ENCODE results near the gene SMOC1.

The SMOC1 gene

GRCh38 chr14:69865701-69866365 is 13.4 kb upstream of the SMOC1 start:
- DNase-seq: no peak

- no peak for DNase-seq
Measured at GRCh38 chr14:69868363-69868963, 10.8 kb upstream of the SMOC1 start.

- DNase-seq: no peak
Measured at GRCh38 chr14:69870613-69871012, 8.6 kb upstream of the SMOC1 start.

DNA sequence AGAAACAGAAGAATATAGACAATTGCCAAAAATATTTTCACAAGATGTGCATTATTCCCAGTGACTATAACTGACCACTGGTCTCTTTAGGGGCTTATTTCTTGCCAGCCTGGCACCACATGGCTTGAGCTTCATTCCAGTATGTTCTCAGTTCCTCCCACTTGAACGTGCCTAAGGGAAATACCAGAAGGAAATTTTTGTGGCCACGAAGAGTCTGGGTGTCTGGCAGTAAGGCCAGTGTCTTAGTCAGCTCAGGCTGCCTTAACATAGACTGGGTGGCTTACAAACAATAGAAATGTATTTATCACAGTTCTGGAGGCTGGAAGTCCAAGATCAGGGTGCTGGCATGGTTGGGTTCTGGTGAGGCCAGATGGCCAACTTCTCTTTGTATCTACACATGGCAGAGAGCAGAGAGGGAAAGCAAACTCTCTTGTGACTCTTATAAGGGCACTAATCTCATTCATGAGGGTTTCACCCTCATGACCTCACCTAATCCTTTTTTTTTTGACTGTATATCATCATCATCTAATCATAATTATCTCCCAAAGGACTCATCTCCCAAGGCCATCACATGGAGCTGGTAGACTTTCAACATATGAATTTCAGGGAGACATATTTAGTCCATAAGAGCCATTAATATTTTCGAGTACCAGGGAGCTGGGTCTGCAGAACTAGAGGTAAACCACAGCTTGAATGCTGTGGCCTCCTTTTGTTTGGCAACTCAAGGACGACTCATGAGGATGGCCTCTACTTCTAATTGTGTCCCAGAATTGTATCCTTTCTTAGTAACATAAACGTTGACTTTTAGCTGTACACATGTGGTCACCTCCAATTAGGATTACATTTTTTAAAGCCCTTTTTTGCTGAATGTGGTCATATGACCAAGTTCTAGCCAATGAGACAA is 5.1 kb upstream of the SMOC1 start:
- DNase-seq: no peak

DNA sequence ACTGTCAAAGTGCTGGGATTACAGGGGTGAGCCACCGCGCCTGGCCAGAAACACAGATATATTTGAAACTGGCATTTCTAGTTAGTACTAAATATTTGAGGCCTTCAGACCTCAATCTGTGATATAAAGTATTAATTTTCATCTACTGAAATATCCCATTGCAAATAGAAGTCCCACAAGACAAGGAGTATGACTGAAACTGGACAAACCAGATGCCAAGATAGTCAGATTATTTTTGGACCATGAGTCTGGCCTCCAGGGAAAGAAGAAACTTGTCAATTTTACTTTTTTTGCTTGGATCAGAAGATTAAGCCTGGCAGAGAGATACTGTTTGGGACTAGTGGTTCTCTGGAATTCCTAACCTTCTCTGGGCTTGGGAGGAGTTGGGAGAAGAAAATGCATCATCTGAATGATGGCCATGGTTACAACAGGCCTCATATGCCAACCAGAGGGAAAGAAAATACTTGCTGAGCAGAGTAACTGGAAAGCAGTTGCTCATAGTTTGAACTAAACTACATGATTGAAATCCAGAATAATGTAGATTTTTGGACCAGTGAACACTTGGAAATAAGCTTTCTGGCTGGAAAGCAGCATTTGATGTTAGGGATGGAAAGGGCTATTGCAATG is 2.9 kb upstream of the SMOC1 start:
- no peak for DNase-seq

GRCh38 chr14:69876848-69877306 is 2.3 kb upstream of the SMOC1 start:
- DNase-seq: no peak

GRCh38 chr14:69877492-69877891 is 1.7 kb upstream of the SMOC1 start:
- DNase-seq: no peak

DNA sequence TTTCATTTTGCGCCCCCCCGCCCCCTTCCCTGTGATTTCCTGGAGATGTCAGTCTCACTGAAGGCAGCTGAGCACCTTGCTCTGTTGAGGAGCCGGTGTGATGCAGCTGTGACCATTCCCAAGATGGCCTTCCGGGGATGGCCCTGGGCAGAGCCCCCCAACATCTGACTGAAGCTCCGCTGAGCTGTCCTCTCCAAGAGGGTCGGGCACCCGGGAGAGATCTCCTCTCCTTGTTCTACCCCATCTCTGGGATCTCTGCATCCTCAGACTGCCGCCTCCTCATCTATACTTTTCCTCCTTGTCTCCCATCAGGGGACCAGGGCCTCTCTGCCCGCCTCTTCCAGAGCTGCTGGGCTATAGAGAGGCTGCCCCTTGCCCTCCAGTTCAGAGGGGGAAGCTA is 965 bp upstream of the SMOC1 start:
- no peak for DNase-seq

GRCh38 chr14:69880044-69880487 is 850 bp downstream of the SMOC1 start:
- no peak for DNase-seq

DNA sequence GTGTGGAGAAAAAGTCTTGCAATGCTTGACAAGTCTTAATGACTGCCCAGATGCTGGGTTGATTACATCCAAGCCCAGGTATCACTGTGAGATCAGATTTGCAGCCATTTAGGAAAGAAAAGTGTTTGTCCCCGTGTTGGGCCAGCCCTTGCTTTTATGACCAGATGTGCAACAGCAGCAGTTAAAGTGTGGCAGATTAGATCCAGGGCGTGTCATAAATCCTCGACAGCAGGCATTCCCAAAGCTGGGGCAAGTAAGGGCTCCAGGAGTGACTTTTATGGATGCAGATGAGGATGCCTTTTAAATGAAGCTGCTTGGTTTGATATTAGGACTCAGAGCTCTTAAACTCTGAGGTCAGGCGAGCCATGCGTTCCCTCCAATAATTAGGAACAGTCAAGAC is 1.7 kb downstream of the SMOC1 start:
- no peak for DNase-seq

- no peak for DNase-seq
Measured at GRCh38 chr14:69882116-69882864, 3.1 kb downstream of the SMOC1 start.

GRCh38 chr14:69882915-69883314 is 3.7 kb downstream of the SMOC1 start:
- DNase-seq: no peak

DNA sequence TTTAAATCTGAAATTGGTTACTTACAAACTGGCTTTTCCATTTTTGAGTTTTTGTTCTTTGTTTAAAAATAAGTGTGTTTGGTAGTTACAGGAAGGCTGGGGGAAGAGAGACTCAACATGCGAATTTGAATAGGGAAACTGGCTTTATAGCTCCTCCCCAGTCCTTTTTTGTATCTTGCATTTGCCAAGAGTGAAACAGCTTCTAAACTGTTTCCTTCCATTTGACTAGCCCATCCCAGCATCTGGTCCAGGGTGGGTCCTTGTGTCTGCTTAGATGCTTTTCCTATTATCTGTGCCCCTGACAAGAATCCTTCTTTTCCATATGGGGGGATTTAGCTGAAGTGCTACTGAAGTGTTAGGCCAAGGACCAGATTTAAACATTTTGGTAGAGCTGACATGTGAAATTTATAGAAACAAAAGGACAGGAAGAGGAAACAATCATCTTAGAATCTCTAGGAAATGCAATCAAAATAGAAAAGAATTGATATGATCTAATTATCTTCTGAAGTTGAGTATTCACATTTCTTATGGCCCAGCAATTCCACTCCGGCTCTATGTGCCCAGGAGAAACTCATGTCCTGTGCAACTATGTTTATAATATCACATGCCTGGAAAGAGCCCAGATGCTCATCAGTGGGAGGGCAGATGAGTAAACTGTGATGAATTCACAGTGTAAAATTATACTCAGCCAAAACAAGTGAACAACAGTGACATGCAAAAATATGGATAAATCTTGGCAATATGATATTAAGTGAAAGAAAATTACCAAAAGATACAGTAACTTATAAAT is 7.4 kb downstream of the SMOC1 start:
- DNase-seq: no peak

GRCh38 chr14:69887740-69888657 is 8.8 kb downstream of the SMOC1 start:
- DNase-seq: no peak

GRCh38 chr14:69891422-69891821 is 12.2 kb downstream of the SMOC1 start:
- no peak for DNase-seq

DNA sequence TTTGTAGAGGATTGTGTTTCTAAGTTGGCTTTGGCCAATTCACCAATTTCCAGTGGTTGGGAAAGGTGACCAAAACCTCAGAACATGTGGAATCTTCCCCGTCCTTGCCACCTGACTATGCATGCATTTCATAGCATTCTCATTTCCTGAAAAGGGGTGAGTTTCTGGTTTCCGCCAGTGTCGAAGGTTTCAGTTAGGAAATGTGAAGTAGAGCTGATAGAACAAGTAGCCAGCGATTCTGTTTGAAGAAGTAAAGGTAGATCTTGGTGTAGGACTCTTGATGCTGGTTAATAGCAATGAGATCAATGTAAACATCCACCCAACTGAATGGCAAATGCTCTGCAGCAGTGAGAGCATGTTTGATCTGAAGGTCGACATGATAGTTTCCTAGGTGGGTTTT is 15.9 kb downstream of the SMOC1 start:
- no peak for DNase-seq

DNA sequence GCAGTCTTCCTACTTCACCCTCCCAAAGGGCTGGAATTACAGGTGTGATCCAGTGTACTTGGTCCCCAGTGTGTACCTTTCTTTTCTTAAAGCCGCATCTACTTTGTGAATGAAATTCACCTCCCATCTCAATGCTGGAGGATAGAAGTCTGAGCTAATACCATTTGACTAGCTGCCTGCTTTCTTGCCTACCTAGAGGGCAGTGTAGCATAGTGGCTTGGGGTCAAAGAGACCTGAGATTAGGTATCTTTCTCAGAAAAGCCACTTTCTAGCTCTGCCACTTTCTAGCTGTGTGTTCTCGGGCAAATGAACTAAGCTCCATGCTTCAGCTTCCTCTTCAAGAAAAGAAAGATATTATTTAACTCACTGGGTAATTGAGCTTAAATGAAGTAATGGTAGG is 16.9 kb downstream of the SMOC1 start:
- no peak for DNase-seq

GRCh38 chr14:69896972-69897371 is 17.8 kb downstream of the SMOC1 start:
- no peak for DNase-seq

DNA sequence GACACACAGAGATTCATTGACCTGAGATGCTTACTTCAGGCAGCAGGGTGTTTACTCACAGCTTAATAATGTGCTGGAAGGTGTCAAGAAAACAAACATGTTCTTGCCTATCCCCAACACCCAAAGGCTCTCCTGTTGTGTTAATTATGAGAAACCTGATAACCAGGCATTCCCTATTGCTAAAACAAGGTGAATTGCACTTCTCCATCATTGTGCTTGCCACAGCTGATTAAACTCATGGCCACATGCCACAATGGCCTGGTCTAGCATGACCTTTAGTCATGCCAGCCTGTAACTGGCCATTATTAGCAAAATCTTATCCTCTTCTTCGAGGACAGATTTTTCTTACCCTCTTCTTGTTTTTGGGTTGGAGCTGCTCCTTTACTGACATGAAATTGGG is 21.4 kb downstream of the SMOC1 start:
- DNase-seq: no peak

DNA sequence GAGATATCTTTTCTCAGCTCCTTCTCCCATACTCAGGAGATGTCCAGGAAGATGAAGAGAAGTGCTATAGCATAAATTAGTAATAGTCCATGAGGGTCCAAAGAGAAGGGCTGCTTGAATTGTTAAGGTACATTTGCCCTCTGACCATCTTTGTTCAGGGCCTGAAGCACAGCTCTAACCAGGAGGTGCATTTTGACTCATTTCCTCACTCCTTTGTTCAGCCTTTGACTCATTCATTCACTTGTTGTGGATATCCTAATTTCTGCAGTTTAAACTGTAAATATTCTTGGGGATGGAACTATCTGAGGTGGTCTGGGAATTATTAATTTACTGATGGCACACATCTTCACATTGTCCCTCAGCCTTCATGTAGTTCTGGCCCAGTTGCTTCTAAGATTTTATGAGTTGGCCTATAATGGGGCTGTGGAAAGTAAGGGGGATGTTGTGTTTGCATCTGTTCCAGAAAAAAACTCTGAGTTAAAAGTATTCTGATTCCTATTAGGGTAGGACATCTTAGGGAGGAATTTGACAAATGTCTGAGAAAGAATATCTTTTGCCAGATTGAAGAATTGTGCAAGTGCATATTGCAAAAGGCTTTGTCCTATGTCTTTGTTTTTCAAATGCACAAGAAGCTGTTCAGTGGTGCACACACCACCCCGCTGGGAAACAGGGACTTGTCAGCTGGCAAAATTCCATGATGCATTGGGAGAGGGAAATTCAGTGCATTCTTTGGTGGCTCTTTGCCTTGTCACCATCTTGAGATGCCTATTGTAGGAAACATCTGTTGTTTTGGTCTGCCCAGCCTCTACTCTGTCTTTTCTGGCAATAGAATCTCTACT is 22.1 kb downstream of the SMOC1 start:
- no peak for DNase-seq

Data from CD4-positive, alpha-beta T cell treated with Interferon alpha-2 for 1 hour (primary cell).